ENCODE data around the gene KHSRP. TPM values are rescaled to one million over a fixed set of nuclear protein-coding genes. Genes with fewer than 3 reads are reported as not detected.

The KHSRP gene
- total and polyA plus RNA-seq, 2 of the 13 experiments (the other 11 are each of a cell fraction or from before 2014, with no cell fraction given) = 72.1 to 129 TPM

DNA sequence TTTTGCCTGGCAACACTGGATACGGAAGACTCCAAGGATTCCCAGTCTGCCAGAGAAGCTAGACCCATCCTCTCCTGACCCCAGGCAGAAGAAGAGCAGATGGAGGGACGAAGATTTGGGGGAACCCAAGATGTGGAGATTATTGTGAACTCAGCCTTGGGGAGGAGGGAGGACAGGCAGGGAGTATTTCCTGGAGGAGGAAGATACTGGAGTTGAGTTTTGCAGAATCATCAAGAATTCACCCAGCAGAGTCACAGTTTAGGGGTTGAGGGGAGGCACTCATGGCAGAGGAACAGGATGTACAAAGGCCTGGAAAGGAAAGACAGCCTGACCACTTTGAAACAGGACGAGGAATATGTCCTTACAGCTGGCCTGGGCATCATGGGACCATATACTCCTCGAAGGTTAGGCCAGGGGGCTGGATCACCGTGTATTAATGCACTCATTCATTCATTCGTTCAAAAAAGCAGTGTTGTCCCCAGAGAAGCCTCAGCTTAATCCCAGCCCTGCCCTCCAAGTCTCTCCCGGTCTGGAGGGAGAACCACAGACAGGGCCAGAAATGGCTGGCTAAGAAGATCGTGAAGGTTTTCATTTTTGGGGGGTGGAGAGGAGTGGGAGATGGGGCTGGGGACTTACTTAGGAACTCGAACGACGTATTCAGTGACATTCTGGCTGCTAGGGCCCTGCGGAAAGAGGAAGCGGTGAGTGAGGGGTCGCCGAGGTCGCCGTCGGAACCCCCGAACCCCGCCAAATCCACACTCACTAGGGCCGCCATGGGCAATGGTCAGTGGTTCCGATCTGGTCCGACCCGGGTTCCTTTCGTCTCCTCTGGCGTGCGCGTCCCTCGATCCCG lies 32.2 kb downstream of the KHSRP start (continued):
- TF ChIP-seq, protein P1, sequence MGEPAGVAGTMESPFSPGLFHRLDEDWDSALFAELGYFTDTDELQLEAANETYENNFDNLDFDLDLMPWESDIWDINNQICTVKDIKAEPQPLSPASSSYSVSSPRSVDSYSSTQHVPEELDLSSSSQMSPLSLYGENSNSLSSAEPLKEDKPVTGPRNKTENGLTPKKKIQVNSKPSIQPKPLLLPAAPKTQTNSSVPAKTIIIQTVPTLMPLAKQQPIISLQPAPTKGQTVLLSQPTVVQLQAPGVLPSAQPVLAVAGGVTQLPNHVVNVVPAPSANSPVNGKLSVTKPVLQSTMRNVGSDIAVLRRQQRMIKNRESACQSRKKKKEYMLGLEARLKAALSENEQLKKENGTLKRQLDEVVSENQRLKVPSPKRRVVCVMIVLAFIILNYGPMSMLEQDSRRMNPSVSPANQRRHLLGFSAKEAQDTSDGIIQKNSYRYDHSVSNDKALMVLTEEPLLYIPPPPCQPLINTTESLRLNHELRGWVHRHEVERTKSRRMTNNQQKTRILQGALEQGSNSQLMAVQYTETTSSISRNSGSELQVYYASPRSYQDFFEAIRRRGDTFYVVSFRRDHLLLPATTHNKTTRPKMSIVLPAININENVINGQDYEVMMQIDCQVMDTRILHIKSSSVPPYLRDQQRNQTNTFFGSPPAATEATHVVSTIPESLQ (CRISPR knock-in tag; conservative IDR thresholded peaks at IDR 0.05) = no peak
- TF ChIP-seq CHD2 (IDR thresholded peaks at IDR 0.05; ENCODE audit: low read depth, low read length) = no peak
- no peak for TF ChIP-seq THAP11 (CRISPR knock-in tag; IDR thresholded peaks at IDR 0.05)
- TF ChIP-seq, protein P2, sequence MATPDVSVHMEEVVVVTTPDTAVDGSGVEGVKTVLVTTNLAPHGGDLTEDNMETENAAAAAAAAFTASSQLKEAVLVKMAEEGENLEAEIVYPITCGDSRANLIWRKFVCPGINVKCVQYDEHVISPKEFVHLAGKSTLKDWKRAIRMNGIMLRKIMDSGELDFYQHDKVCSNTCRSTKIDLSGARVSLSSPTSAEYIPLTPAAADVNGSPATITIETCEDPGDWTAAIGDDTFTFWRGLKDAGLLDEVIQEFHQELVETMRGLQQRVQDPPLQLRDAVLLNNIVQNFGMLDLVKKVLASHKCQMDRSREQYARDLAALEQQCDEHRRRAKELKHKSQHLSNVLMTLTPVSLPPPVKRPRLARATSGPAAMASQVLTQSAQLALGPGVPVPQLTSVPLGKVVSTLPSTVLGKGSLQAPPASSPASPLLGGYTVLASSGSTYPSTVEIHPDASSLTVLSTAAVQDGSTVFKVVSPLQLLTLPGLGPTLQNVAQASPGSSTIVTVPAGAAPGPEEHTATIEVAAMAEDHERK (CRISPR knock-in tag; IDR thresholded peaks at IDR 0.05; ENCODE audit: low read depth) = no peak
- TF ChIP-seq KDM1A (CRISPR knock-in tag; IDR thresholded peaks at IDR 0.05) = no peak
- TF ChIP-seq ZNF704 (CRISPR knock-in tag; IDR thresholded peaks at IDR 0.05; ENCODE audit: borderline replicate concordance) = no peak
- no peak for TF ChIP-seq ZMYM4 (CRISPR knock-in tag; IDR thresholded peaks at IDR 0.05)
- TF ChIP-seq ZNF597 (CRISPR knock-in tag; IDR thresholded peaks at IDR 0.05) = no peak
- TF ChIP-seq ZNF549 (CRISPR knock-in tag; IDR thresholded peaks at IDR 0.05) = no peak
- no peak for TF ChIP-seq ZNF660 (CRISPR knock-in tag; IDR thresholded peaks at IDR 0.05; ENCODE audit: borderline replicate concordance, low read depth)
- no peak for TF ChIP-seq PLSCR1 (CRISPR knock-in tag; IDR thresholded peaks at IDR 0.05; ENCODE audit: borderline replicate concordance)
